HL-60/S4 (cell line): ENCODE measurements around the gene CLHC1.
"Not testable (repeated sequence)": the region's sequence is repeated elsewhere in the genome, so short reads cannot be mapped to it uniquely, and the experiment has no call there.

Experiments
- in situ Hi-C: fragments of 300-500 bp; cut with MboI; formaldehyde crosslinking; loops from 2 replicates; pipeline ENCODE4 v1.14.3; 2022; ENCODE audit warnings: low sequenced_read_pairs

CLHC1 gene

GRCh38 chr2:55156326-55156725 lies 75.8 kb downstream of the CLHC1 start:
- in situ Hi-C loops, result loop anchor here (25.0 kb wide), 1 partner anchor 1044 kb away; the partner anchor contains the start of gene ACYP2

DNA sequence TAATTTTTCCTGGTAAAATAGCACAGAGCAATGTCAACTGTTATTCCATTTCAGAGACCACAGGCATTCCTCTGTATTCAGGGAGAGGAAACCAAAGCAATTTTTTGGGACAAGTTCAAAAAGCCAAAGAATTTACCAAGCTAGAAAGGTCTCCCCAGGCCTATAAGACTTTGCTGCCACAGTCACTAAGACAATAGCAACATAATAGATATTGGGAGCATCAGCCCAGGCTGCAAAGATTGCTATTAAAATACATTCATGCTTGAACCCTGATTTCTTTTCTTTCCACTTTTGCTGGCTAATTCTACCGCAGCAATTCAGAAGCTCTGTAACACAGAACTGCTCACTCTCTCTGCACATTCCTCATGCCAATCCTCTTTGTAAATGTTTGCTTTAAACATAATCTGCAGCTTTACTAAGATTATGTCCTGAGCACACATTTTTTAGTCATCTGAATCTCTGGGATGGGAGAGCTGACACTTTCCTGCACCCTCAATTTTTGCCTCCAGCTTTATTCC lies 76.3 kb downstream of the CLHC1 start:
- in situ Hi-C loops, result loop anchor here (25.0 kb wide), 1 partner anchor 1044 kb away; the partner anchor contains the start of gene ACYP2

- in situ Hi-C loops, result loop anchor here (25.0 kb wide), 1 partner anchor 1043 kb away; the partner anchor contains the start of gene ACYP2
Measured at GRCh38 chr2:55155206-55155605, 76.9 kb downstream of the CLHC1 start.

DNA sequence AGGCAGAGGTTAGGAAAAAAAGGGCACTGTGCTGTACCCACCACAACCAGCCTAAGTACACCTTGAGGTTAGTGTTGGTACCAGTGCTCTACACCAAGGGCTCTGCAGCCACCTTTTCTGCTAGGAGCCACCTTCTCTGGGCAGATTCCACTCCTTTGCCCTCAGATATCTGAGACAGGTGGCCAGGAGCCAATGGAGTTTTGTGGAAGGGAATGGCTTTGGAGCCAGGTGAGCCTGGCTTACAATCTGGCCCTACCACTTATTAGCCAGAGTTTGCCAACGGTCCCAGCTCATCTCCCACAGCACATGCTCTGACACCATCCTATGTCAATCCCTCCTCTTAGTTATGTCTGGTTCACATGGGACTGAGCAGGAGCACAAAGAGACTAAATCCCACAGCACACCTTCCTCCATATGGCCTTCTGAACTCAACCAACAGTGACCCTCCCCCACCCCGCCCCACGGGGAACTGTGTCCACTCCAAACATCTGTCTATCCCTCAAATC lies 77.5 kb downstream of the CLHC1 start:
- in situ Hi-C loops, result loop anchor here (25.0 kb wide), 1 partner anchor 1042 kb away; the partner anchor contains the start of gene ACYP2

DNA sequence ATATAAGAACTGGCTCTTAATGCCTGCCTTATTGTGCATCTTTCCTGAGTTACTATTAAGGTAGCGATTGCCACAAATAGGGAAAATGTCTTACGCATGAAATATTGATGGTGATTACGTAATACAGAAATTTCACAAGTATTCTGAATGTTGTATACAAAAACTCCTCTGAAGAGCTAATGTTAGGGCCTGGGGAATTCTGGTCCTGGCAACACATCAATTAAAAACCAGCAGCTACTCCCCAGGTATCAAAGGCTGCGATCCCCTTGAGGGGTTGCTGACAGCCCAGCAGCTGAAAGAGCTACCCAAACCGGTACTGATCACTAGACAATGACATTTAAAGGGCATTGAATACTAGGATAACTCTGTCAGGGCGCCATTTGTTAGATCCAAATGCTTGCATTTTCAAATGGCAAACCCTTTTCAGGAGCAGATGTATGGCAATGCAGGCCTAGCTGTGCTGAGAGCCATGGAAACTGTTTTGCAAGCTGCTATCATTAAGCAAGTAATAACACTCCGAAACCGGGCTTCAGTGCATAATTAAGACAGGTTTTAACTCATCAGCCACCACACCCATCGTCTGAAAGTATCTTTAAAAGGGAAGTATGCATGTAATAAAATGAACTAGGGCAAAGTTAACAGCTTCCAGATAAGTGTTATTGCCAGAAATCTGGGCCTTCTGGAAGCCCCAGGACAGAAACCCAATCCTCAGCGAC lies 78.4 kb downstream of the CLHC1 start:
- in situ Hi-C loops, result loop anchor here (25.0 kb wide), 1 partner anchor 1041 kb away; the partner anchor contains the start of gene ACYP2

DNA sequence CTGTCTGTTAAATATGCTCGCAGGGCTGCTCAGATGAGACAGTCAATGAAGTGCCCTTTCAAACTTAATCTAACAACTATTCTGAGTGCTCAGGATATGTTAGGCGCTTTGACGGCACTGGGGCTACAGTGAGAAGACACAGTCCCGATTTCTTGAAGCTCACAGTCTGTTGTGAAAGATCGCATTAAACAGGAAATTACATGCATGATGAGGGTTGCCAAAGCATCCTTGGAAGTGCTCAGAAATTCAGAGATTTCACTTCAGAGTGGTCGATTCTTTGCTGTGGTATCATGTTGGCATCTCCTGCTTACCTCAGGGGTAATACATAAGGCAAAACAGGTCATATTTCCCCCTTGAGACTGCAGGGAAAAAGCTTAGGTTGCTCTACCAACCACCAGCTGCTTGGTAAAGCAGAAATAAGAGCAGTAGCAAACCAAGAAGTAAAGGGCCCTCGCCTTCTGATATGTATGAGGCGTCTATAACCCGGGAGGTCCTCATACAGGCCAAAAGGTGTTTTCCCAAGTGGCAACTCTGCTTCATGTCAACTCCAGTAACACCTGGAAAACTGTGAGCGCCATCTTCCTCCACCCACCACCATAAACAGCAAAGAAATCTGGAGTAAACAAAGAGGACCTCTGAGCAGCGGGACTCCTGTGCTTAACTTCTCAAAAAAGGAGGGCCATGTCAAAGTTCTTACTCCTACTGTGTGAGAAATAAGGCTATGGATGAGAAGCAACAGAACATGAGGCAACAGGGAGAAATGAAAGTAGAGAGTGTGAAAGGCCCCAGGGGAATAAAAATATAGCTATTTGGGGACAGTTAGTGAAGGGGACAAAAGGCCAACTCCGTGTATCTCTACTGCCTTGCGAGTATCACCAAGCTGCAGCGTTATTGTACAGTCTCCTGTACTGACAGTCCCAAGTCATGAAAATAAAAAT lies 79.3 kb downstream of the CLHC1 start:
- in situ Hi-C loops, result loop anchor here (25.0 kb wide), 1 partner anchor 1040 kb away; the partner anchor contains the start of gene ACYP2

DNA sequence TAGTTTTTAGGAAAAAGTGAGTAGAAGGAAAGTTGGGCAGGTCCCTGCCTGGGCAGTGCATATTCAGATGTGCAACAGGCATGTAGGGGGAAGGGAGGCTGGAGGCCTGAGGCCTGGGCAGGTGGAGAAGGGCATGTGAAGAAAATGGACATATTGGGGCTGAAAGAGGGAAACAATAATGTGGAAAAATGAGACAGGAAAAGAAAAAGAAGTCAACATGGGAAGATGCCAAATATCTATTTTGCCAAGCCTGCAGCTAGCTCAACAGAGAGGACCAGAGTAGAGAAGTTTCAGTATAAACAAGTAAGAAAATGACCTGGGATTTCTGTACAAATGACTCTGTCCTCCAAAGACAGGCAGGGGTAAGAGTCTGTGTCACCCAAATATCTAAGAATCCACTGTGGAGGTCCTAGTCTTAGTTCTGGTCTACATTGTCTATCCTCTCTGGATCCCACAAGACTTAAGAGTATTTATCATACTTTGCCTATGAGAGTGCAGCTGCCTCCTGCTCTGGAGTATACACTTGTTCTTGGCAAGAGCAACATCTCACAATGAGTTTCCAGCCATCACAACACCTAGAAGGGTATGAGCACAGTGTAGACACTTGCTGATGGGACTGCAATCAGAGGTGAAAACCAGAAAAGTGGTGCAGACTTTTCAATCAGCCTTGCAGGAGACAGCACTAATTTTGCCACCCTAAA lies 80.2 kb downstream of the CLHC1 start:
- in situ Hi-C loops, result loop anchor here (25.0 kb wide), 1 partner anchor 1040 kb away; the partner anchor contains the start of gene ACYP2

DNA sequence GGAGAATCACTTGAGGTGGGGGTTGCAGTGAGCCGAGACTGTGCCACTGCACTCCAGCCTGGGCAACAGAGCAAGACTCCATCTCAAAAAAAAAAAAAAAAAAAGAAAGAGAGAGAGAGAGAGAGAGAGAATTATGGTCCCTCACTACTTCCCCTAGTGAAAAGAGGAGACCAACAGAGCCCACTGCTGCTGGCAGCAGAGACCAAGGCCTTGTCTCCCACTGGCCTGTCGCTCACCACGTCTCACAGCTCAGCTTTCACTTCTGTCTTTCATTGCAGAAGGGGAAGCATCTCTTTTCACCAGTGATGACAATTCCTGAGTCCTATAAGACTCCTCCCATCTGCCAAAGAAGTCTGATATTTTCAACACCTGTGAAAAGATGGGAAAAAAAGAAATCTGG lies 81.3 kb downstream of the CLHC1 start:
- in situ Hi-C loops, result loop anchor here (25.0 kb wide), 1 partner anchor 1039 kb away; the partner anchor contains the start of gene ACYP2

DNA sequence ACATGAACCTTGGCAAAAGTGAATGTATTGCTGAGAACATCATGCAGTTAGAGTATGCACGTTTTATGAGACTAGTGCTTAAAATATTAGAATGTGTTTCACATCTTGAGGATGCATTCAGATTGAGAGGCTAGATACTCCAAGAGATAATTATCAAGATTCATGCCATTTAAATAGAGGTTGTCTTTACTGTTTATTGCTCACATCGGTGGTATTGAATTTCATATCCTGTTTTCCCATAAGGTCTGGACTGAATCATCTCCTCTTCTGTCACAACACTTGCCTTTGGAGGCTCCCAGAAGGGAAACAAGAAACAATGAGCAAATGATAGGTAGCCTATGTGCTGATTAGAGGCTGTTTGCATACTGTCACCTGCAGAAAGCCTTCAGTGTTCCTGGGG lies 83.8 kb downstream of the CLHC1 start:
- in situ Hi-C loops, result no loop called here

DNA sequence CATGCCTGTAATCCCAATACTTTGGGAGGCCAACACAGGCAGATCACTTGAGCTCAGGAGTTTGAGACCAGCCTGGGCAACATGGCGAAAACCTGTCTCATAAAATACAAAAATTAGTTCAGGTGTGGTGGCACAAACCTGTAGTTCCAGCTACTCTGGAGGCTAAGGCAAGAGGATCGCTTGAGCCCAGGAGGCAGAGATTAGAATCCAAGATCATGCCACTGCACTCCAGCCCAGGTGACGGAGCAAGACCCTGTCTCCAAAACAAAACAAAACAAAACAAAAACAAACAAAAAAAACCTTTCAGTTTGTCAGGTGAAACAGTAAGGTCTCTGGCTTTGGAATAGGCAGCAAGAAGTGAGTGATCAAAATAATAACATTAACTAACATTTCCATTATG lies 84.6 kb downstream of the CLHC1 start:
- in situ Hi-C loops, result no loop called here

GRCh38 chr2:55147041-55147440 lies 85.1 kb downstream of the CLHC1 start:
- in situ Hi-C loops, result no loop called here

DNA sequence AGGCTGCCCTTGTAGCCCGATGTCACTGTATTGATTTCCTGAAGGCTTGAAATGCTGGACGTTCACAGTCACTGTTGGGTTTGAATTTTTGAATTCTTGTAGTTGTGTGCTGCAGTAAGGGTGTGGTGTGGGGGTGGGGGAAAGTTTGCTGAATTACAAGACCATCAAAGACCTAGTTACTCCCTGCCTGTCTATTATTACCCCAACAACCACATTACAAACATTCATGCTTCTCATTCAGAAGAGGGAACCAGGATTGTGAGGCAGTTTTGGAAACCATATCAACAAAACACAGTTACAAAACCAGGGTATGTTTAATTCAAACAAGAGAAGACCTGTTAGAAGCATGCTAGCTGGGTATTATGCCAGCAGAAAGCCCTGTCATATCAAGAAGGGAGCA lies 85.8 kb downstream of the CLHC1 start:
- in situ Hi-C loops, result no loop called here

DNA sequence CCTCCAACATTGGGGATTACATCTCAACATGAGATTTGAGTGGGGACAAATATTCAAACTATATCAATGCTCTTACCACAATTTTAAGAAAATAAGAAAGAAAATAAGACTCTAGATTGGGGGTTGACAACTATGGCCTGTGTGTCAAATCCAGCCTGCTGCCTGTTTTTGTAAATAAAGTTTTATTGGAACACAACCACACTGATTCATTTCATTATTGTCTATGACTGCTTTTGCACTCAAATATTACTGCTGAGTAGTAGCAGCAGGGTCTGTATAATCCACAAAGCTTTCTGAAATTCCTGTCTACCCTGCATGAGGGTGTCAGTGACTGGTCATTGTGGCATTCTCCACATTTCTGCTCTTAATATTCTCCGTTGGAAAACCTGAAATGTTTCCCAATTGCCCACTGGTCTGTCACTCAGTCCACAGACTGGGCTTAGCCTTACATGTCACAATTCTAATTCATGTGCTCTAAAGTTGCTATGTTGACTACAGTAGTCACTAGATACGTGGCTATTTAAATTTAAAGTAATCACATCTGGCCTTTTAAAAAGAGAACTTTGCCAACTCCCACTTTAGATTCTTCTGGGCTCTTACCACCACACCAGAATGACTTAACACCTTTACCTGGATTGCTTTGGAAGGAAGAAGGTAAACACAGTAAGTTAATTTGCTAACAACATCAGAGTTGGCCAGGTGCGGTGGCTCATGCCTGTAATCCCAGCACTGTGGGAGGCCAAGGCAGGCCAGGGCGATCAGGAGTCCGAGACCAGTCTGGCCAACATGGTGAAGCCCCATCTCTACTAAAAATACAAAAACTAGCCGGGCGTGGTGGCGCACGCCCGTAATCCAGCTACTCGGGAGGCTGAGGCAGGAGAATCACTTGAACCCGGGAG lies 86.9 kb downstream of the CLHC1 start:
- in situ Hi-C loops, result no loop called here

DNA sequence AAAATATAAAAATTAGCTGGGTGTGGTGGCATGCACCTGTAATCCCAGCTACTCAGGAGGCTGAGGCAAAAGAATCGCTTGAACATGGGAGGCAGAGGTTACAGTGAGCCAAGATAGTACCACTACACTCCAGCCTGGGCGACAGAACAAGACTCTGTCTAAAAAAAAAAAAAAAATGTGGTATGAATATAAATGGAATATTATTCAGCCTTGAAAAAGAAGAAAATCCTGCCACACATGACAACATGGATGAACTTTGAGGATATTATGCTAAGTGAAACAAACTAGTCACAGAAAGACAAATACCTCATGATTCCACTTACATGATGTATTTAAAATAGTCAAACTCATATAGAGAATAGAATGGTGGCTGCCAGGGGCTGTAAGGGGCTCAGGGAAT lies 88.4 kb downstream of the CLHC1 start:
- in situ Hi-C loops, result not testable (repeated sequence)

DNA sequence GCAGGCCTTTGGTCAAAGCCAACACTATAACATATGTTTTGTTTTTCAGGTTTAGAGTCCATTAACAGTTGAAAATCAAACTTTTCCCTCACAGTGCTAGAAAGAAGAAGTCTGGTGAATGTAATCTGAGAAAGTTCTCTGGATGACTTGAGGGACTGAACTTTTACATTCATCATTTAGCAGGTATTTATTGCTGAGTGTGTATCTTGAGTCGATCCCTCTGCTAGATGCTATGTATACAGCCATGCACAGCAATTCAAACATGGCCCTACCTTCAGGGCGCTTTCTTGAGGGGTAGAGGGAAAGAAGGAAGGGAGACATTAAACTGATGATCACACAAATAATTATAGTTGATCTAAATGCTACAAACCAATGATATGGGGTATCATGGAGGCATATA lies 89.6 kb downstream of the CLHC1 start:
- in situ Hi-C loops, result no loop called here

- in situ Hi-C loops, result no loop called here
Measured at GRCh38 chr2:55141572-55142413, 90.3 kb downstream of the CLHC1 start.

GRCh38 chr2:55140316-55141219 lies 91.5 kb downstream of the CLHC1 start:
- in situ Hi-C loops, result no loop called here
